Tongue (tissue), 3 donors: Measurements from ENCODE around the gene SLC4A5. TPM values are rescaled to one million over a fixed set of nuclear protein-coding genes. Genes with fewer than 3 reads are reported as not detected.
"Not testable (repeated sequence)": the region's sequence is repeated elsewhere in the genome, so short reads cannot be mapped to it uniquely, and the experiment has no call there.

Source experiments
- DNase-seq: peaks from one replicate; pipeline ENCODE4 v3.0.0-alpha.2; 2015
- small RNA-seq: library from RNA; depleted of rRNA; stranded (forward); fragments of <200 nt; gene quantifications from one replicate; pipeline ENCODE3, GENCODE V24; 2014; ENCODE audit warnings: low replicate concordance
- total RNA-seq: library from RNA; depleted of rRNA; stranded (reverse); fragments of >200 nt; gene quantifications from one replicate; pipeline ENCODE4 v1.2.3, GENCODE V29; 2014

SLC4A5 gene
- total RNA-seq, 1 donor from 2014 or later = 2.6 TPM

DNA sequence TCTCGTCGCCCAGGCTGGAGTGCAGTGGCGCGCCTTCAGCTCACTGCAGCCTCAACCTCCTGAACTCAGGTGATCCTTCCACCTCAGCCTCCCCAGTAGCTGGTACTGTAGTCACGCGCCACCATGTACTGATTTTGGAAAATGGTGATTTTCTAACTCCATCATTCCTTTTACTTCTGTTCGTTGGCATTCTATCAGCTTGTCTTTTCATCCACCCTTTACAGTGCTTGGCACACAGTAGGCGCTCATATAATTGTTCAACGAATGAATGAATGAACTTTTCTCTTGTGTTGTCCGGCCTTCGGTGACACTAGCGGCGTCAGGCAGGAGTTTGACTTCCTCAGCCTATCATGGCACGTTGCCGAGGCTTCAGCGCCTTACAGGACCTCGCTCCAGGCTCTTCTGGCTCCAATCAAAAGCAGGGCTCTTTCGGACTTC, 145.2 kb downstream of the SLC4A5 start:
- DNase-seq = no peak

DNA sequence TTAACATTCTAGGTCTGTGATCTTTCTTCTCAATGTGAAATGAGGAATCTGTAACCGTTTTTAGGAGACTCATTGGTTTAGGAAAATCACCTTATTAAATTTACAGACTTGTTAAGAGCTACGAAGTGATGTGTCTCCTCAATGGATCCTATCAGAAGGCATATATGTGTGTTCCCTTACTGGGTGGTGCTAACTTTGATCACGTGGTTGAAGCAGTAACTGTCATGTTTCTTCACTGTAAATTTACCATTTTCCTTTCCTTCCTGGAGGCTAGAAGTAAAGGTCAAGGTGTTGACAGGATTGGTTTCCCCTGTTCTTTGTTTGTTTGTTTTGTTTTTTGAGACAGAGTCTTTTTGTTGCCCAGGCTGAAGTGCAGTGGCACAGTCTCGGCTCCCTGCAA, 146.2 kb downstream of the SLC4A5 start:
- no peak for DNase-seq

GRCh38 chr2:74194799-74195198, 148.4 kb downstream of the SLC4A5 start:
- no peak for DNase-seq

- DNase-seq = peak; percentile 5
Observed at GRCh38 chr2:74191596-74192380, 151.4 kb downstream of the SLC4A5 start.

GRCh38 chr2:74188696-74189095, 154.5 kb downstream of the SLC4A5 start:
- no peak for DNase-seq

DNA sequence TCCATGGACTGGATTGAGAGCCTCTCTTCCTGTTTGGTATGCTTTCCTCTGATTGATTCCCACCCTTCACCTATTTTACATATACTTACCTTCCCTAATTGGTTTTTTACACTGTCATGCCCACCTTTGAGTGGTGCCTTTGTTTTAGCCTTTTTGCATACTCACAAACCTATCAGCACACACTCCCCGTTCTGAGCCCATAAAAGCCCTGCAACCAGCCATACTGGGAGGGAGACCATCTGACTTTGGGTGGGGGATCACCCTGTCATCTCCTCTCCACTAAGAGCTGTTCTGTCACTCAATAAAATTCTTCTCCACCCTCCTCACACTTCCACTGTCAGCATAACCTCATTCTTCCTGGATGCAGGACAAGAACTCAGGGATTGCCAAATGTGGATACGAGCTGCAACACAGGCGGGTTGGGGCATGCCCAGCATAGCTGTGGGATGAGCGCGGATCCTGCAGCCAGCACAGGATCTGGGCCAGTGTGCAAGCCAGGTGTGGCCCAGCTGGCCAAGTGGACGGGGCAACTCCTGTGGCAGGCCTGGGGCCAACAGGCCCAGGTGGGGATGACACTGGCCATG, 155.1 kb downstream of the SLC4A5 start:
- peak; percentile 34 for DNase-seq

DNA sequence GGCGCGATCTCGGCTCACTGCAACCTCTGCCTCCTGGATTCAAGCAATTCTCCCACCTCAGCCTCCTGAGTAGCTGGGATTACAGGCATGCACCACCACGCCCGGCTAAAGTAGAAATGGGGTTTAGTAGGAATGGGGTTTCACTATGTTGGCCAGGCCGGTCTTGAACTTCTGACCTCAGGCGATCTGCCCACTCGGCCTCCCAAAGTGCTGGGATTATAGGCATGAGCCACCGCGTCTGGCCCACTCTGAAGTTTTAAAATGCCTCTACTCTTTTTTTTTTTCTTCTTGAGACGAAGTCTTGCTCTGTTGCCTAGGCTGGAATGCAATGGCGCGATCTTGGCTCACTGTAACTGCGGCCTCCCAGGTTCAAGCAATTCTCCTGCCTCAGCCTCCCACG, 156.5 kb downstream of the SLC4A5 start:
- DNase-seq = not testable (repeated sequence)

- no peak for DNase-seq
Observed at GRCh38 chr2:74186038-74186437, 157.2 kb downstream of the SLC4A5 start.

DNA sequence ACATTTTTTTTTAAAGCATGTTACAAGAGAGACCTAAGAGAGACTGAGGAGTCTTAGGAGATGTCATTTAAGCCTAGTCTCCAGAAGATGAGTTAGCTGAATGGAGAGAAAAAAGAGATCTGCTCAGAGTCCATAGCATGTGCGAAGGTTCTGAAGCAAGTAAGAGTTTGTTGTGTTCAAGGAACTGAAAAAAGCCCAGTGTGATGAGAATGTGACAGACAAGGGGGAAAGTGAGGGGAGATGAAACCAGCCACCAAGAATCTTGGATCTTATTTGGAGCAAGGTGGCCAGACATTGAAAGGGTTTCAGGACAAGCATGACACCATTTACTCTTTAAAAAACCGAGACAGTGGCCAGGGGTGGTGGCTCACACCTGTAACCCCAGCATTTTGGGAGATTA, 159.3 kb downstream of the SLC4A5 start:
- no peak for DNase-seq

- peak; percentile 28 for DNase-seq
Observed at GRCh38 chr2:74181739-74182138, 161.5 kb downstream of the SLC4A5 start.

GRCh38 chr2:74179063-74179865, 164.0 kb downstream of the SLC4A5 start:
- no peak for DNase-seq

DNA sequence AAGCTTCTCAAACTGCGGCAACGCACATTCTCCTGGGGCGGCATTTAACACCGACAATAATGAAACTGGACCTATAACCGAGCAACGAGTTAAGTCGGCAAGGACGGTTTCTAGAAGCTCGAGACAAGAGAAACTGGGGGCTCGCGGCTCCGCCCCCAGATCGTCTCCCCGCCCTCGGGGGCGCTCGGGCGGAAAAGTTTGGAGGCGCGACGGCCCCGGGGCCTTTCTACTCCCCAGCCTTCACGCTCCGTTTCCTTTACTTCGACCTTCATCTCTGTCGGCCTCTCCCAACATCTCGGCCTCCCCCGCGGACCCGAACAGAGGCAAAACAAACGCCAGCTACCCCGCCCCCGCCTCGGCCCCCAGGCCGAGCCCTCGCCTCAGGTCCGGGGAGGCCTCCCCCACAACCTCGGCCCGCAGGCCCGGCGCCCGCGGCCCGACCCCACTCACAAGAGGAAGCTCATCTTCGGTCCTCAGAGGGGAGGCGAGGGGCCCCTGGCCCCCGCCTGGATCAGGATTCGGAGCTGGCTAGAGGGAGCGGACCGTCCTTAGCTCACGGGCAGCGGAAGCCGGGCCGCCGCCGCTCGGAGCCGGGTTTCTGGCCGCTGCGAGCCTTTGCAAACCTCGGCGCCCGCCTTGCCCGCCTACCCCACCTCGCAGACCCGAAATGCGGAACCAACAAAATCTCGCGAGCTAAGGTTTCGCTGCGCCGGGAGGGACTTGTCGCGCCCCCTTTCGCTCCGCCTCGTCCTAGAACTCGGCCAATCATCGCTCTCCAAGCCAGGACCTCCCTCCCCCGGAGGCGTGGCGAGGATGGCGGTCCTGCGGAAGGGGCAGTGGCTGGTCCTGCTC, 164.8 kb downstream of the SLC4A5 start, which contains the start of gene MOB1A:
Gene MOB1A (minus strand): TSS at position 669 of the 852 bp plus-strand sequence. CDS start 205 bp downstream, at position 464.
- DNase-seq = peak; percentile 100

DNA sequence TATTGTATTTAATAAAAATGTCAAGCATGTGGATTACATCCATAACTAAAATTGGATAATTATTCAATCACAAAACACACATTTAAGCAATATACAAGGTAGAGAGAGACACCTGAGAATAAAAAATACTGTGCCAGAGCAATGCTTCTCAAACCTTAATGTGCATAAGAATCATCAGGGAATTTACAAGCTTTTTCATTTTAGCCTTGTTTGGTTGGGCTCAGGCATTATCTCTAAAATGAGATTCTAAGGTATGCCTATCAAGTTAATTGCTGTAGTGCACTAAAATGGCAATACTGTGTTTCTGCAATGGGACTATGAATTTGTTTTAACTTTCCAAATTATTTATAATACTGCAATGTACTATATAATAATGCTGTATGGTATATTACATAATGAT, 165.5 kb downstream of the SLC4A5 start:
- no peak for DNase-seq

GRCh38 chr2:74174909-74175308, 168.3 kb downstream of the SLC4A5 start:
- no peak for DNase-seq

DNA sequence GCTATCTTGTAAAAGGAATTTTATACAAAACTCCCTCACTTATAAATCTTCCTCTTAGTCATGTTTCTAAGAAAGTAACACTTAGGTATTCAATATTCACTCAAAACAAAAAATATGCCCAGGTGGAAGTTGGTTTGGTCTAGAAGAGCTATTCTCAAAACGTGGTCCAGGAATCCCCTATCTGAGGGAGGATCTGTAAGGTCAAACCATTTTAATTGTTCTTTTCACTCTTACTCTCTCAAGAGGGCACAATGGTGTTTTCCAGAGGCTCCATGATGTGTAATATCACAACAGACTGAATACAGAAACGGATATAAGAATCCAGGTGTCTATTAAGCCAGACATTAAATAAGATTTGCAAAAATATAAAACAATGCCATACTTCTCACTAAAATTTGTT, 174.5 kb downstream of the SLC4A5 start:
- no peak for DNase-seq

Small RNA genes lying within 50 kb of the gene (small RNA-seq; reads per million reads assigned to genes)
- not detected for gene RNU6-542P
- gene TAF13P2 = not detected

Other genes starting within 250 kb of the SLC4A5 start
- gene BOLA3, start 195.5 kb downstream of the SLC4A5 start, total RNA-seq = 38.4 TPM
- gene MOB1A, start 164.5 kb downstream of the SLC4A5 start, total RNA-seq = 71.0 TPM
- gene MTHFD2, start 144.8 kb downstream of the SLC4A5 start, total RNA-seq = 43.8 TPM
- 103 TPM for gene DCTN1, start 36.9 kb upstream of the SLC4A5 start, total RNA-seq
- 1.0 TPM for gene C2orf81, start 78.2 kb upstream of the SLC4A5 start, total RNA-seq
- 11.2 TPM for gene WDR54, start 78.3 kb upstream of the SLC4A5 start, total RNA-seq
- gene RTKN, start 98.5 kb upstream of the SLC4A5 start, total RNA-seq = 42.1 TPM
- gene INO80B, start 111.7 kb upstream of the SLC4A5 start, total RNA-seq = 26.0 TPM
- 41.5 TPM for gene WBP1, start 115.0 kb upstream of the SLC4A5 start, total RNA-seq
- 40.4 TPM for gene MOGS, start 122.0 kb upstream of the SLC4A5 start, total RNA-seq
- gene MRPL53, start 129.3 kb upstream of the SLC4A5 start, total RNA-seq = 19.9 TPM
- gene CCDC142, start 139.6 kb upstream of the SLC4A5 start, total RNA-seq = 18.0 TPM
- 13.3 TPM for gene TTC31, start 139.7 kb upstream of the SLC4A5 start, total RNA-seq
- gene LBX2, start 156.2 kb upstream of the SLC4A5 start, total RNA-seq = not detected
- gene PCGF1, start 164.3 kb upstream of the SLC4A5 start, total RNA-seq = 8.7 TPM
- not detected for gene TLX2, start 171.0 kb upstream of the SLC4A5 start, total RNA-seq
- gene DQX1, start 182.8 kb upstream of the SLC4A5 start, total RNA-seq = 2.5 TPM
- 60.9 TPM for gene AUP1, start 186.3 kb upstream of the SLC4A5 start, total RNA-seq
- 30.2 TPM for gene HTRA2, start 186.5 kb upstream of the SLC4A5 start, total RNA-seq
- 11.2 TPM for gene LOXL3, start 210.5 kb upstream of the SLC4A5 start, total RNA-seq
- gene DOK1, start 211.3 kb upstream of the SLC4A5 start, total RNA-seq = 8.4 TPM